ENCODE results near the gene CUL9. TPM values are rescaled to one million over a fixed set of nuclear protein-coding genes. Genes with fewer than 3 reads are reported as not detected.

CUL9 gene
- total and polyA plus RNA-seq, 8 donors: 35.9 to 55.1 (median 41.0) TPM

DNA sequence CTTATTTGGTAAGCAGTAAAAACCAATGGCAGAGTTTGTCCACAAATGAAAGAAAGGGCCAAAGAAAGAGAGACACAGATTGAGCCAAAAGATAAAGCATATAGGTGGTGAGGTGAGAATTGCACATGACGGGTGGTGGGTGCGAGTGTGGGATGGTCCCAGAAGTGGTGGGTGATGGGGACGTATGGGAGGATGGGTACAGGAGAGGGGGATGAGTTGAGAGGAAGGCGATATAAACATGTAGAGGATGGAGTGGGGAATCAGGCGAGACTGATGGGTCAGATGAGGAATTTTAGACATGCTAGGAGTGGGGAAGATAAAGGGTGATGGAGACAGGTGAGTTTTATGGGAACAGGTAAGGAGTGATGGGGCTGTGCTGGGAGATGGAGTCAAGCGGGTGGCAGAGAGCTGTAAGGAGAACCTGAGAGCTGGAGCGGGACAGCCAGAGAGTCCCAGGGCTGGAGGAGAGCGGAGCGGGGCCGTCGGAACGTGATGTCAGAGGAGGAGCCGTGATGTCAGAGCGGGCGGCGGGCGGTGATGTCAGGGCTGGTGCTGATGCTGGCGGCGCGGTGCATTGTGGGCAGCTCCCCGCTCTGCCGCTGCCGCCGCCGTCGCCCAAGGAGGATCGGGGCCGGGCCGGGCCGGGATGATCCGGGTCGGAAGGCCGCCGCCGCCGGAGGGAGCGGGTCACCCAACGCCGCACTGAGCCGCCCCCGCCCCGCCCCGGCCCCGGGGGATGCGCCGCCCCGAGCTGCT, 61.1 kb downstream of the CUL9 start, which contains the start of gene TTBK1:
Gene TTBK1, plus strand, starts transcription at position 574 of the 756 bp plus-strand sequence. CDS start 3,180 bp downstream, outside the sequence.
- DNase-seq: no peak
- H3K4me1 ChIP-seq: peaks cover 0 to 18% of the 10 kb centered on the region in 2 donors
- peaks cover 25 to 79% of the 10 kb centered on the region in 2 donors for H3K27me3 ChIP-seq
- H3K9me3 ChIP-seq: no peaks in the 10 kb centered on the region
- no peak within 1 kb of the TSS for H3K27ac ChIP-seq
- intact Hi-C loops (cut with DNase I): no loop called here
- no peak within 1 kb of the TSS for H3K4me3 ChIP-seq
- no peak for ATAC-seq
- no peaks in the 10 kb centered on the region for H3K36me3 ChIP-seq
- TF ChIP-seq, protein P1, sequence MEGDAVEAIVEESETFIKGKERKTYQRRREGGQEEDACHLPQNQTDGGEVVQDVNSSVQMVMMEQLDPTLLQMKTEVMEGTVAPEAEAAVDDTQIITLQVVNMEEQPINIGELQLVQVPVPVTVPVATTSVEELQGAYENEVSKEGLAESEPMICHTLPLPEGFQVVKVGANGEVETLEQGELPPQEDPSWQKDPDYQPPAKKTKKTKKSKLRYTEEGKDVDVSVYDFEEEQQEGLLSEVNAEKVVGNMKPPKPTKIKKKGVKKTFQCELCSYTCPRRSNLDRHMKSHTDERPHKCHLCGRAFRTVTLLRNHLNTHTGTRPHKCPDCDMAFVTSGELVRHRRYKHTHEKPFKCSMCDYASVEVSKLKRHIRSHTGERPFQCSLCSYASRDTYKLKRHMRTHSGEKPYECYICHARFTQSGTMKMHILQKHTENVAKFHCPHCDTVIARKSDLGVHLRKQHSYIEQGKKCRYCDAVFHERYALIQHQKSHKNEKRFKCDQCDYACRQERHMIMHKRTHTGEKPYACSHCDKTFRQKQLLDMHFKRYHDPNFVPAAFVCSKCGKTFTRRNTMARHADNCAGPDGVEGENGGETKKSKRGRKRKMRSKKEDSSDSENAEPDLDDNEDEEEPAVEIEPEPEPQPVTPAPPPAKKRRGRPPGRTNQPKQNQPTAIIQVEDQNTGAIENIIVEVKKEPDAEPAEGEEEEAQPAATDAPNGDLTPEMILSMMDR (IDR thresholded peaks at IDR 0.05): no peak

DNA sequence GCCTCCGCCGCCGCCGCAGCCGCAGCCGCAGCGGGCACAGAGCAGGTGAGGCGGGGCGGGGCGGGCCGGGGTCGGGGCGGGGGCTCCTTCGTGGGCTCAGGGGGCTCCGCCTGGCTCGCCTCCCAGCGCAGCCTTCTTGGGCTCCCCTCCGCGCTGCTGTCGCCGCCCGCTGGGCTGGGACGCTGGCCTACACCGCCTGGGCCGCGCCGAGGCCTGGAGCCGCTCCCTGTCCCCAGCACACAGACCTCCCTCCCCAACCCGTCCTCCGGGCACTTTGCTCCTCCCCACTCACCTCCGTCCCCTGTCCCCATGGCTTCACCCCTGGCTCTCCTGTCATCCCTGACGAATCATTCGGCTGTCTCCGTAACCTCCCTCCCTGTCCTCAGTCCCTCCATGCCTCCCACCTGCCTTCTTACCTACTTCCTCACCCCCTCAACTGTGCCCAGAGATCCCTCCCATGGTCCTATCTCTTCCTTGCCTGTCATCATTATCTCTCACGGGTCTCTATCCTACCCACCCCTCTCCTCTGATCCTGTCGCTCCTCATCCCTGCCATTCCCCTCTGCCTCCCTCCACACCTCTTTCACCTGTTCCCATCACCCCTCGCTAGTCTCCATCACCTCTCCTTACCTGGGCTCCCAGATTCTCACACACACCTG, 61.8 kb downstream of the CUL9 start:
- Histone ChIP-seq H3K9me3 (no peaks in the 10 kb centered on the region), H3K27me3 (peaks cover 25 to 84% of the 10 kb centered on the region in 2 donors), H3K4me1 (peaks cover 0 to 19% of the 10 kb centered on the region in 2 donors), H3K27ac (no peak overlapping the region), H3K36me3 (no peaks in the 10 kb centered on the region), H3K4me3 (no peak overlapping the region)
- DNase-seq: no peak
- no peak for ATAC-seq
- intact Hi-C loops (cut with DNase I): no loop called here
- TF ChIP-seq, protein P1 (IDR thresholded peaks at IDR 0.05): no peak

DNA sequence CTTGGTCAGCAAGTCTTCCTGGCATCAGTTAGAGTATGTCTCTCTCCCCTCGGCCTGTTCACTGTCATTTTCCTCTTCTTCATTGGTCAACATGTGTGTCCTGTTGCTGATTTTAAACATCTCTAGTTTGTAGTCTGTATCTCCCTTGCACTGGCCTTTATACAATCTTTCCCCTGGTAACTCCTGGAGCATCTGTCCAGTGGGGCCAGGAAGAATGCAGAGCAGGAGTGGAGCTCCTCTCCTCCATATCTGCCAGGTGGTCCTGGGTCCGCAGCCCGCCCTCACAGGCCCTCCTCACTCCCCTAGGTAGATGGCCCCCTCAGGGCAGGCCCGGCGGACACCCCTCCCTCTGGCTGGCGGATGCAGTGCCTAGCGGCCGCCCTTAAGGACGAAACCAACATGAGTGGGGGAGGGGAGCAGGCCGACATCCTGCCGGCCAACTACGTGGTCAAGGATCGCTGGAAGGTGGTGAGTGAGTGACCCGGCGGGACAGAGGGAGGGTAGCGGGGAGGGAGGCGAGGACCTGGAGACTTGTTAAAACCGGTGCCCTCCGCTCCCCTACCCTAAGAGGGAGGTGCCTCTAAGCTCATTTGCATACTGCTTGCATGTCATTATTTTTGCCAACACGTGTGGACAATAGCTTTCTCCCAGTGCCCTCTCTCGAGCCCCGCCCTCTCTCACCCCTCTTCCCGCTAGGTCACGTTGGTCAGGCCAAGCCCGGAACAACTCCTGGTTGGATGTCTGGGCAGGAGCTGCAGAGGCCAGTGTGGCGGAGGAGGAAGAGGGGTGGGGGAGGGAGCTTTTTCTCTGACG, 64.5 kb downstream of the CUL9 start:
- H3K27ac ChIP-seq: peak overlapping the region in 1 of 2 donors; percentile 41
- H3K27me3 ChIP-seq: peaks cover 29 to 89% of the 10 kb centered on the region in 2 donors
- H3K9me3 ChIP-seq: no peaks in the 10 kb centered on the region
- peak overlapping the region; percentile 52 to 69 for H3K4me3 ChIP-seq
- H3K4me1 ChIP-seq: peaks cover 0 to 19% of the 10 kb centered on the region in 2 donors
- peak in 3 of 4 donors; percentile 40 to 93 (median 85) for DNase-seq
- TF ChIP-seq, protein P1 (IDR thresholded peaks at IDR 0.05): no peak
- peak; percentile 91 for ATAC-seq
- H3K36me3 ChIP-seq: no peaks in the 10 kb centered on the region
- intact Hi-C loops (cut with DNase I): no loop called here

DNA sequence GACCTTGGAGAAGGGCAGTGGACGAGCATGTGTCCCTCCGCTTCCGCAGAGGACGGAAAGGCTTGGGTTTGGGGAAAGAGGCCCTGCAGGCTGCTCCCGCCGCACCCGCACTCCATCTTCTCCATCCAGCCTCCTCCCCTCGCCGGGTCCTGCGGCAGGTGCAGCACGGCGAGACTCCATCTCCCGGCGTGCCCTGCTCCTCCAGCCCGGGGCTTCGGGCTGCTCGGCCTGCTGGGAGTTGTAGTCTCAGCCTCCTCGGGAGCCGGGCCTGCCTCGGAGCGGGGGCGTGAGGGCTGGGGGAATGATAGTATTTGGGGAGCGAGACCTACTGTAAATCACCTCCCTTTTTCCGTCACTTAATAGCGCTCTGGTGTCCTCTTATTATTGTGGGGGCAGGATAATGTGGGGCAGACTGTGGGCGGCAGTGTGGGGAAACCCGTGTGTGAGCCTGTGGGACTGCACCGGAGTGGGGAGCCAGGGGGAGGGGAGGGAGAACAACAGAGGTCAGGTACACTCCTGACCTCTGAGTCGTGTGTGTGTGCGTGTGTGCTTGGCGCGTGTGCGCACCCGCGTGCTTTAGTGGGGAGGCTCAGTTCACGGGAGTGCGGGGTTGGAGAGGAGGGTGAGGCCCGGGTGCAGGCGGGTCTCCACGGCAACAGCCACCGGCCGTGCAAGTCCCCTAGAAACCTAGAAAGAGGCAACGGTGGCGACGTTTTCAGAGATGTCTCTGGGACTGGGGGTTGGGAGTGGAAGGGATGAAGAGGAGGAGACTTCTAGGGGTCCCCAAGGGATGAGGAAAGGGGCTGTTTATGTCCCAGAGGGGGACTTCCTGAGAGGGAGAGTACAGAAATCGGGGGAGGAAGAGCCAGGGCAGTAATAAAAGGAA, 65.4 kb downstream of the CUL9 start:
- peaks cover 24 to 88% of the 10 kb centered on the region in 2 donors for H3K27me3 ChIP-seq
- intact Hi-C loops (cut with DNase I): no loop called here
- peaks cover 0 to 19% of the 10 kb centered on the region in 2 donors for H3K4me1 ChIP-seq
- peak overlapping the region; percentile 52 to 69 for H3K4me3 ChIP-seq
- peak overlapping the region in 1 of 2 donors; percentile 41 for H3K27ac ChIP-seq
- H3K36me3 ChIP-seq: no peaks in the 10 kb centered on the region
- no peaks in the 10 kb centered on the region for H3K9me3 ChIP-seq
- ATAC-seq (peak; percentile 98), DNase-seq (peak in 3 of 4 donors; percentile 65 to 95 (median 86))
- TF ChIP-seq, protein P1 (IDR thresholded peaks at IDR 0.05): no peak
